Astrocyte of the cerebellum (primary cell): ENCODE results near the gene TMC6.
"Not testable (repeated sequence)": the region's sequence is repeated elsewhere in the genome, so short reads cannot be mapped to it uniquely, and the experiment has no call there.

ENCODE experiments used
- DNase-seq: peaks from one replicate; pipeline ENCODE4 v3.0.0-alpha.2; 2011; ENCODE audit warnings: low read depth
- H3K4me3 ChIP-seq: 2 replicates; pipeline ENCODE4 v1.5.1; 2011; ENCODE audit warnings: mild to moderate bottlenecking, low read depth, low read length, moderate library complexity
- CTCF ChIP-seq: IDR thresholded peaks from 2 replicates; pipeline ENCODE4 v1.5.1; 2012; ENCODE audit warnings: low read length, low read depth, moderate library complexity, mild to moderate bottlenecking; ENCODE audit errors: missing control alignments
- in situ Hi-C: cut with HindIII; loops from 2 replicates; pipeline ENCODE4 v1.10.0; 2017; ENCODE audit warnings: low sequenced_read_pairs

Gene TMC6

GRCh38 chr17:78081551-78081950, 47.0 kb downstream of the TMC6 start:
- TF ChIP-seq CTCF = no peak
- H3K4me3 ChIP-seq = no peak overlapping the region
- in situ Hi-C loops = no loop called here
- DNase-seq = no peak

GRCh38 chr17:78079253-78079652, 49.3 kb downstream of the TMC6 start:
- no peak for TF ChIP-seq CTCF
- H3K4me3 ChIP-seq = no peak overlapping the region
- no peak for DNase-seq
- in situ Hi-C loops = no loop called here

GRCh38 chr17:78075545-78075944, 53.0 kb downstream of the TMC6 start:
- TF ChIP-seq CTCF = no peak
- no peak overlapping the region for H3K4me3 ChIP-seq
- in situ Hi-C loops = no loop called here
- DNase-seq = no peak

DNA sequence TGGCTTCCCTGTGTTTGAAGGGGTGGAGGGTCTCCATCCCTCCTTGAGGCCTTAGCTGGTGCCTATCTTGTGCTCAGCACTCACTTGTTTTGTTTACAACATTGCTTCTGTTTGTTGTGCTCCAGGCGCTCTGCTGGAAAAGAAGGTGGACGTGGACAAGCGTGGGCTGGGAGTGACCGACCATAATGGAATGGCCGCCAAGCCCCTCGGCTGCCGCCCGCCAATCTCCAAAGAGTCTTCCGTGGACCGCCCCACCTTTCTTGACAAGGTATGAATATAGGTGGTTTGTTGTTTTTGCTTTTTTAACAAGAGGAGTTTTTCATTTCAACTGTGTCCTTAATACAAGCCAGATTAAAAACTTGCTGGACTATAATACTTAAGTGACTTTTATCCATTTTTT, 53.5 kb downstream of the TMC6 start:
- in situ Hi-C loops = no loop called here
- TF ChIP-seq CTCF = no peak
- DNase-seq = no peak
- H3K4me3 ChIP-seq = no peak overlapping the region

DNA sequence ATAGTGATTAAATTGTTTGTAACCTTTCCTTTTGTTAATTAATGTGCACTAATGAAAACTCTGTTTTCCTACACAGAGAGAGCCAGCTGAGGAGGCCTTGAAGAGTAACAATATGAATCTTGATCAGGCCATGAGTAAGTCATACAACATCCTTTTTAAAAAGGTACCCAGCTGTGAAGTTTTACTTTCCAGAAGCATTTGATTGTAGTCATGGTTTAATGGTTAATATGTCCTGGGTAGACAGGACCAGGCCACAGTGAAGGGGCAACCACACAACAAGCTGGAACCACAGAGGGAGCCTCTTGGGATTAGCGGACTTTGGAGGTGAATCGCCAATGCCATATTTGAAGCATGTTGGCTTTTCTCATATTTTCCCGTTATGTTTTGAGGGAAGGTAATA, 55.6 kb downstream of the TMC6 start:
- in situ Hi-C loops = no loop called here
- TF ChIP-seq CTCF = no peak
- H3K4me3 ChIP-seq = no peak overlapping the region
- DNase-seq = no peak

DNA sequence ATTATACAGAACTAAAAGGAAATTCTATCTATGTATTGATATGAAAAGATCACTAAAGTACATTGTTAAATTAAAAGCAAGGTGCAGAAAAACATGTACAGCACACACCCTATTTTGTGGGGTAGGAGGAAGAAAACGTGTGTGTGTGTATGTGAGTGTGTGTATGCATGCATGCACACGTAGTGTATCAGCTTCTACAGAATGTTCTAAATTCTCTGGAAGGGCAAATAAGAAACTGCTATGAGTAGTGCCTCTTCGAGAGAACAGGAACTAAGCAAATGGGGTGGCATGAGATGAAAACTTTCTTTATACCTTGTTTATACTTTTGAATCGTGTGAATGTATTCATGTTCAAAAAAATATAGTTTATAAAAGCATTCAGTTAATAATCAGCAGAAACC, 58.9 kb downstream of the TMC6 start:
- DNase-seq = no peak
- no peak overlapping the region for H3K4me3 ChIP-seq
- TF ChIP-seq CTCF = no peak
- in situ Hi-C loops = no loop called here

DNA sequence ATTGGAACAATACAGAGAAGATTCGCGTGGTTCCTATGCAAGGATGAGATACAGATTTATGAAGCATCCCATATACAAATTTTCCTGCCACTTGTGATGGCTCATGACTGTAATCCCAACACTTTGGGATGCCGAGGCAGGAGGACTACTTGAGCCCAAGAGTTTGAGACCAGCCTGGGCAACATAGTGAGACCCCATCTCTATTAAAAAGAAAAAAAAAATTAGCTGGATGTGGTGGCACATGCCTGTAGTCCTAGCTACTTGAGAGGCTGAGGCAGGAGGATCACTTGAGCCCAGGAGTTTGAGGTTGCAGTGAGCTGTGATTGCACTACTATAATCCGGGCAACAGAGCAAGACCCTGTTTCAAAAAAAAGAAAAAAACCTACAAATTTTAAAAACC, 61.6 kb downstream of the TMC6 start:
- H3K4me3 ChIP-seq, DNase-seq, in situ Hi-C loops: not testable (repeated sequence)
